Suprapubic skin (tissue), 4 donors: Measurements from ENCODE around the gene SATB2. TPM values are rescaled to one million over a fixed set of nuclear protein-coding genes. Genes with fewer than 3 reads are reported as not detected.

Experiments used
- DNase-seq, 2 donors: peaks; one replicate each; pipeline ENCODE4 v3.0.0-alpha.2; 2019; ENCODE audit warnings: low spot score in 2 of 2
- H3K27ac ChIP-seq: fragments of 200-600 bp; sonication (generic); one replicate; pipeline ENCODE4 v1.5.1; 2019
- H3K27me3 ChIP-seq: fragments of 200-600 bp; sonication (generic); one replicate; pipeline ENCODE4 v1.5.1; 2019
- H3K36me3 ChIP-seq: fragments of 200-600 bp; sonication (generic); one replicate; pipeline ENCODE4 v1.5.1; 2019
- H3K4me1 ChIP-seq: fragments of 200-600 bp; sonication (generic); one replicate; pipeline ENCODE4 v1.5.1; 2019
- H3K4me3 ChIP-seq: fragments of 200-600 bp; sonication (generic); one replicate; pipeline ENCODE4 v1.5.1; 2019; ENCODE audit warnings: mild to moderate bottlenecking
- H3K9me3 ChIP-seq: fragments of 200-600 bp; sonication (generic); one replicate; pipeline ENCODE4 v1.5.1; 2019
- EP300 ChIP-seq: sonication (generic); formaldehyde crosslinking; IDR thresholded peaks from one replicate; pipeline ENCODE4 v1.6.1; 2017; ENCODE audit warnings: antibody characterized with exemption
- POLR2A ChIP-seq, 2 donors: fragments of 450-650 bp; IDR thresholded peaks; one replicate each; pipeline ENCODE4 v1.6.1; 2017; ENCODE audit warnings: antibody characterized with exemption in 2 of 2, mild to moderate bottlenecking in 2 of 2, moderate library complexity in 2 of 2
- POLR2AphosphoS5 ChIP-seq, 3 donors: sonication (generic); formaldehyde crosslinking; IDR thresholded peaks; one replicate each; pipeline ENCODE4 v1.6.1; 2017; ENCODE audit warnings: antibody characterized with exemption in 3 of 3
- WGBS: methylation state at CpG from one replicate; pipeline ENCODE4 v1.1.5; 2018; 5-methylcytosine and 5-hydroxymethylcytosine counted together
- total RNA-seq, 4 donors: library from RNA; depleted of rRNA; stranded (reverse); fragments of >200 nt; gene quantifications; one replicate each; pipeline ENCODE4 v1.1.0, GENCODE V29; 2016
- TF ChIP-seq, protein P1 (sequence below), 2 donors: fragments of 200-600 bp in 1 of 2; fragments of 450-650 bp in 1 of 2; sonication (generic) in 1 of 2; IDR thresholded peaks; one replicate each; pipeline ENCODE4 v1.5.1; 2016 to 2019; ENCODE audit warnings: antibody characterized with exemption in 2 of 2, mild to moderate bottlenecking in 1 of 2, moderate library complexity in 1 of 2

The SATB2 gene
- total RNA-seq, 4 donors from 2014 or later: 2.9 to 12.1 (median 3.9) TPM

- no peaks in the 10 kb centered on the region for H3K4me1 ChIP-seq
These were observed 16.0 kb downstream of the SATB2 start for GRCh38 chr2:199441759-199442158.

DNA sequence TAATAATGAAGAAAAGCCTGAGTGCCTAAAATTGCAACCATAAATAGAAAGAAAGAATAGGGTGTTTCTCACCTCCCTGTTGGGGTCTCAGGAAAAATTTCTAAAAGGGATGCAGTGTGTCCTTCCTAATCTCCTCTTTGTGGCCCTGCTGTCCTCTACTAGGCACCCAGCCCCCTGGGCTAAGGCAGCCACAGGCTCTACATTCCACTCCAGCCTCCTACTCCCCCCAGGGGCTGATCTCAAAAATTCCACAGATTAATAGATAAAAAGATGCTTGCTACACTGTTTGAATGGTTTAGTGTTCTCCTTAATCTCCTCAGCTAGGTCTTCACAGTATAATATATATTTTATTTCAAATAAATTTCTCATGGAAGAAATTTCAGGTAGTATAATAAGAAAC is 17.6 kb downstream of the SATB2 start:
- Histone ChIP-seq H3K4me1 (no peaks in the 10 kb centered on the region), H3K4me3 (no peak overlapping the region), H3K9me3 (no peaks in the 10 kb centered on the region), H3K27me3 (no peaks in the 10 kb centered on the region), H3K36me3 (no peaks in the 10 kb centered on the region), H3K27ac (no peak overlapping the region)
- no peak for DNase-seq
- TF ChIP-seq POLR2AphosphoS5 (IDR thresholded peaks at IDR 0.05) (no peak), POLR2A (IDR thresholded peaks at IDR 0.05) (no peak), EP300 (no peak)
- TF ChIP-seq, protein P1, sequence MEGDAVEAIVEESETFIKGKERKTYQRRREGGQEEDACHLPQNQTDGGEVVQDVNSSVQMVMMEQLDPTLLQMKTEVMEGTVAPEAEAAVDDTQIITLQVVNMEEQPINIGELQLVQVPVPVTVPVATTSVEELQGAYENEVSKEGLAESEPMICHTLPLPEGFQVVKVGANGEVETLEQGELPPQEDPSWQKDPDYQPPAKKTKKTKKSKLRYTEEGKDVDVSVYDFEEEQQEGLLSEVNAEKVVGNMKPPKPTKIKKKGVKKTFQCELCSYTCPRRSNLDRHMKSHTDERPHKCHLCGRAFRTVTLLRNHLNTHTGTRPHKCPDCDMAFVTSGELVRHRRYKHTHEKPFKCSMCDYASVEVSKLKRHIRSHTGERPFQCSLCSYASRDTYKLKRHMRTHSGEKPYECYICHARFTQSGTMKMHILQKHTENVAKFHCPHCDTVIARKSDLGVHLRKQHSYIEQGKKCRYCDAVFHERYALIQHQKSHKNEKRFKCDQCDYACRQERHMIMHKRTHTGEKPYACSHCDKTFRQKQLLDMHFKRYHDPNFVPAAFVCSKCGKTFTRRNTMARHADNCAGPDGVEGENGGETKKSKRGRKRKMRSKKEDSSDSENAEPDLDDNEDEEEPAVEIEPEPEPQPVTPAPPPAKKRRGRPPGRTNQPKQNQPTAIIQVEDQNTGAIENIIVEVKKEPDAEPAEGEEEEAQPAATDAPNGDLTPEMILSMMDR (IDR thresholded peaks at IDR 0.05): no peak

More at GRCh38 chr2:199441759-199442158, 16.0 kb downstream of the SATB2 start:
- no peaks in the 10 kb centered on the region for H3K36me3 ChIP-seq
- H3K4me3 ChIP-seq: no peak overlapping the region
- no peak for DNase-seq
- H3K27me3 ChIP-seq: no peaks in the 10 kb centered on the region
- H3K9me3 ChIP-seq: no peaks in the 10 kb centered on the region
- 74% methylated on average over 4 of the region's 4 CpGs for WGBS
- TF ChIP-seq EP300 (no peak), POLR2A (IDR thresholded peaks at IDR 0.05) (no peak), POLR2AphosphoS5 (IDR thresholded peaks at IDR 0.05) (no peak)
- no peak overlapping the region for H3K27ac ChIP-seq

- no peak for DNase-seq
- 94% methylated on average over 5 of the region's 5 CpGs for WGBS
- H3K27me3 ChIP-seq: no peaks in the 10 kb centered on the region
- no peak overlapping the region for H3K4me3 ChIP-seq
- no peak overlapping the region for H3K27ac ChIP-seq
- TF ChIP-seq POLR2A (IDR thresholded peaks at IDR 0.05) (no peak), EP300 (no peak), POLR2AphosphoS5 (IDR thresholded peaks at IDR 0.05) (no peak)
- TF ChIP-seq, protein P1 (IDR thresholded peaks at IDR 0.05): no peak
- no peaks in the 10 kb centered on the region for H3K36me3 ChIP-seq
- H3K9me3 ChIP-seq: no peaks in the 10 kb centered on the region
- no peaks in the 10 kb centered on the region for H3K4me1 ChIP-seq
These were observed 18.2 kb downstream of the SATB2 start for GRCh38 chr2:199439542-199439941.

DNA sequence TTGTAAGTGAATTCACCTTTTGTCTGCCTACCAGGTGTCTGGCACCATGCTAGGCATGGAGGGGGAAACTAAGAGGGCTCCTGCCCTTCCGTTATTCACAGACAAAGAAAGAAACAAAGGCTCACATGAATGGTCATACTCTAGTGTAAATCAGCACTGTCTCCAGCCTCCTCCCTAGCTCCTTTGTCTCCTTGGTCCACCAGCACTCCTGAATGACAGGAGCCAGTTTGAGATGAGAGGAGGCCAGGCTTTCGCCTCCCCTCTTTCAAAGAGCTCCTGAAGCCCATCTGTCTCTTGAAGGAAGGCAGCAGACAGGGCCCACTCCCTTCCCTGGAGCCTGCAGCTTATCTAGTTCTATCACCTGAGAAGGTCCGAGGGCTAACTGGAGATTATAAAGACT is 18.7 kb downstream of the SATB2 start:
- no peak overlapping the region for H3K27ac ChIP-seq
- H3K9me3 ChIP-seq: no peaks in the 10 kb centered on the region
- no peaks in the 10 kb centered on the region for H3K36me3 ChIP-seq
- no peak overlapping the region for H3K4me3 ChIP-seq
- H3K4me1 ChIP-seq: no peaks in the 10 kb centered on the region
- WGBS: 84% methylated on average over 3 of the region's 3 CpGs
- TF ChIP-seq POLR2AphosphoS5 (IDR thresholded peaks at IDR 0.05): no peak
- TF ChIP-seq, protein P1 (IDR thresholded peaks at IDR 0.05): no peak
- TF ChIP-seq EP300: no peak
- no peak for TF ChIP-seq POLR2A (IDR thresholded peaks at IDR 0.05)
- no peaks in the 10 kb centered on the region for H3K27me3 ChIP-seq
- DNase-seq: no peak

DNA sequence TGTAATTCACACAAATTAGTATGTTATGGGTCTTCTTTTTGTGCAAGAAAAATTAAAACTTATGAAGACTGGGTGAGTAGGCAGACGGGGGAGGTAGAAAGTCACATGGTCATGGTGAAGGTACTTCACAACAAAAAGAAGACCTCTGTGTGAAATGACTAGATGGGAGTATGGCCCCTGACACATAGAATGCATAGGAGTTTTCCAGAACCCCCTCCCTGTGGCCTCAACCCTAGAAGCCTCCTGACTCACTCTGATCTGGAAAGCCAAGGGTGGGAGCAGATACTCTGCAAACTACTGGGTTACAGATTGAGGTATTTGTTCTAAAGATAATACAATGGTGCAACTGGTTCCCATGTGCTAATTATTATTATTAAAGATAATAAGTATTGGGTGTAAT is 23.2 kb downstream of the SATB2 start:
- no peak overlapping the region for H3K27ac ChIP-seq
- no peak for DNase-seq
- WGBS: 80% methylated on average over 1 of the region's 1 CpG
- no peaks in the 10 kb centered on the region for H3K36me3 ChIP-seq
- H3K4me1 ChIP-seq: no peaks in the 10 kb centered on the region
- H3K27me3 ChIP-seq: no peaks in the 10 kb centered on the region
- no peaks in the 10 kb centered on the region for H3K9me3 ChIP-seq
- H3K4me3 ChIP-seq: no peak overlapping the region
- TF ChIP-seq, protein P1 (IDR thresholded peaks at IDR 0.05): no peak
- TF ChIP-seq POLR2A (IDR thresholded peaks at IDR 0.05) (no peak), POLR2AphosphoS5 (IDR thresholded peaks at IDR 0.05) (no peak), EP300 (no peak)

DNA sequence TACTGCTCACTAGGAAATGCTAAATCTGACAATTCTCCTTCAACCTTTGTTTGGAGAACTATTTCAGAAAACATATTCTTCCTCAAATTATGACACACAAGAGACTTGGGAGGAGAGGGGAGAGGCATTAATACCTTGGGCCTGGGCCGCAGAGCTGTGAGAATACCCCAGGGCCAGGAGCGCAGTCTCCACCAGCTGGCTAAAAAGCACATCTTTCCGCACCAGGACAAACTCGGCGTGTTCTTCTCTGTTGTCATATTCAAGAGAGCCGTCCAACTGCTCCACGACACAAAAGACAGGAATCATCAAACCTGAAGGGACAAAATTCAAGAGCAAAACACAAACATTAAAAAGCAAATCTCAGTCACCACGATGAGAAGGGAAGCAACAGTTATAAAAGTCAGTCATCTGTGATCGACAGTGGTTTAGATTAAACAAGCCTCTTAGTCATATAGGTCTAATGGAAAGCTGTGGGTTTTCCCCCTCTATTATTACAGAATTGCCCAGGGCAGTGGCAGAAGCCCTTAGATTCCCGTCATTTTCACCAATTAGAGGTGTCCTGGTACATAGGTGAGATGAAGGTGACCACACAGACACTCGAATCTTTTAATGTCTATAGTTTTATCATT is 24.4 kb downstream of the SATB2 start:
- no peaks in the 10 kb centered on the region for H3K27me3 ChIP-seq
- H3K9me3 ChIP-seq: no peaks in the 10 kb centered on the region
- no peak overlapping the region for H3K27ac ChIP-seq
- WGBS: 81% methylated on average over 11 of the region's 11 CpGs
- no peak overlapping the region for H3K4me3 ChIP-seq
- H3K4me1 ChIP-seq: no peaks in the 10 kb centered on the region
- no peak for TF ChIP-seq POLR2AphosphoS5 (IDR thresholded peaks at IDR 0.05)
- no peak for TF ChIP-seq EP300
- TF ChIP-seq, protein P1 (IDR thresholded peaks at IDR 0.05): no peak
- TF ChIP-seq POLR2A (IDR thresholded peaks at IDR 0.05): no peak
- H3K36me3 ChIP-seq: no peaks in the 10 kb centered on the region
- DNase-seq: no peak
